Natural killer cell (primary cell): ENCODE results near the gene PANX2. TPM values are rescaled to one million over a fixed set of nuclear protein-coding genes. Genes with fewer than 3 reads are reported as not detected.
A peak's percentile ranks its signal among the peaks of the same experiment; 100 is the strongest.

ENCODE experiments used
- ATAC-seq, 3 donors: fragments of 150-1000 bp in 2 of 3; fragments of 200-7000 bp in 1 of 3; cut with Tn5 transposase; 1 replicate in 1 of 3; 2 replicates in 2 of 3; pipeline ENCODE4 v1.10.0; 2021; ENCODE audit warnings: mild to moderate bottlenecking in 2 of 3, moderate library complexity in 2 of 3
- DNase-seq, 2 donors: peaks; one replicate each; pipeline versions ENCODE4 v3.0.0 to v3.0.0-alpha.2; 2013 to 2021; ENCODE audit warnings: mixed read lengths in 1 of 2
- H3K27ac ChIP-seq: one replicate; pipeline ENCODE4 v1.5.1; 2013; ENCODE audit warnings: mild to moderate bottlenecking, low read length
- H3K27me3 ChIP-seq: one replicate; pipeline ENCODE4 v1.6.1; 2013; ENCODE audit warnings: low read length; ENCODE audit not compliant: control insufficient read depth, insufficient read depth
- H3K36me3 ChIP-seq: one replicate; pipeline ENCODE4 v1.6.1; 2013; ENCODE audit warnings: low read length; ENCODE audit not compliant: control insufficient read depth, insufficient read depth
- H3K4me1 ChIP-seq: one replicate; pipeline ENCODE4 v1.6.1; 2013; ENCODE audit warnings: low read length; ENCODE audit not compliant: control insufficient read depth, insufficient read depth
- H3K4me3 ChIP-seq: one replicate; pipeline ENCODE4 v1.5.1; 2013; ENCODE audit warnings: low read length
- H3K9me3 ChIP-seq: one replicate; pipeline ENCODE4 v1.6.1; 2013; ENCODE audit warnings: low read length; ENCODE audit not compliant: control insufficient read depth, insufficient read depth
- H3K27ac Mint-ChIP-seq, 2 donors: one replicate each; pipeline ENCODE4 v1.8.0; 2022; ENCODE audit warnings: mild to moderate bottlenecking in 2 of 2, mixed read lengths in 2 of 2, moderate library complexity in 1 of 2
- H3K27me3 Mint-ChIP-seq, 2 donors: one replicate each; pipeline ENCODE4 v1.8.0; 2022; ENCODE audit warnings: low read depth in 2 of 2, mixed read lengths in 2 of 2
- H3K36me3 Mint-ChIP-seq: one replicate; pipeline ENCODE4 v1.8.0; 2022; ENCODE audit warnings: mixed read lengths
- H3K4me1 Mint-ChIP-seq, 2 donors: one replicate each; pipeline ENCODE4 v1.8.0; 2022; ENCODE audit warnings: mixed read lengths in 2 of 2
- H3K4me3 Mint-ChIP-seq: one replicate; pipeline ENCODE4 v1.8.0; 2022; ENCODE audit warnings: mild to moderate bottlenecking, moderate library complexity, mixed read lengths
- H3K9me3 Mint-ChIP-seq, 2 donors: one replicate each; pipeline ENCODE4 v1.8.0; 2022; ENCODE audit warnings: mixed read lengths in 2 of 2
- WGBS: methylation state at CpG from one replicate; pipeline ENCODE4 v1.1.7; 2013; ENCODE audit warnings: missing lambda C conversion rate; ENCODE audit not compliant: insufficient coverage; 5-methylcytosine and 5-hydroxymethylcytosine counted together
- intact Hi-C: fragments of 100-400 bp; cut with micrococcal nuclease; formaldehyde crosslinking; loops from one replicate; pipeline ENCODE4 v1.14.2; 2022
- total RNA-seq, 4 donors: library from RNA; stranded (reverse); fragments of 120-200 nt in 1 of 4; gene quantifications; one replicate each; pipeline versions ENCODE4 v1.2.3 to v1.2.4, GENCODE V29; 2013 to 2022
- TF ChIP-seq, protein P1 (sequence below): fragments of 200-600 bp; IDR thresholded peaks from one replicate; pipeline ENCODE4 v1.8.0; 2022; ENCODE audit warnings: antibody characterized with exemption

PANX2 gene
- total RNA-seq, 3 donors from 2014 or later (not counting 1 experiment from before 2014, with no cell fraction given) = 0.16 to 3.4 (median 0.27) TPM

DNA sequence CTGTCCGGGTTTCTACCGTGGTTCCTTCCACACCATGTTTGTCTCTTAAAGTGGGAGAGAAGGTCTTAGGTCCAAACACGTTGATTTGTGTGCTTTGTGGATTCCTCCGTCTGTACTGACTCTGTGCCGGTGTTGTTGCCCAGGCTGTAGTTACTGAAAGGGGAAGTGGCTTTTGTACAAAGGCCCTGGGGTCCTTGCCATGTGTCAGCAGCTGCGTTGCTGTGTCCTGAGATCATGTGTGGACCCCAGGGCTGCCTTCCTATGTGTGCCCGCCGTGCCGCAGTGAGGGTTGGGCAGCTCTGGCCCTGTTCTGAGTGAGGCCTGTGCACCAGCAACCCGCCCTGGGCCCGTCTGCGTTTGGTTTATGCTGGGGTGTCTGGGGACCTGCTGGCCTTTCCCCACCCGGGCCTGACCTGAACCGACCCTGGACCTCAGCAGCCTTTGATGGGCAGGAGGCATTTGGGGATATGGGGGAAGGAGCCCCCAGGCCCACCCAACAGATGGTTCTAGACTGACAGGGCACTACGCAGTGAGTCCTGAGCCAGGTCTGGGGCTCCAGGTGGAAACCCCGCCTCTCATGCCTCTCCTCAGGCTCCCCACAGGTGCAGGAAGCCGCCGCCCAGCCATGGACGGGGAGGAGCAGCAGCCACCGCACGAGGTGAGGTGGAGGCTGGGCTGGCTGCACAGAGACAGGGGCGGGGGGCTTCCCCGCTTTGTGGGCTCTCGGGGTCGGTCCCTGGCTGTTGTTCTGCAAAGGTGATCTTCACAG lies 22.1 kb downstream of the PANX2 start:
- peaks cover 30 to 41% of the 10 kb centered on the region in 2 donors for H3K4me1 Mint-ChIP-seq
- ATAC-seq = no peak

DNA sequence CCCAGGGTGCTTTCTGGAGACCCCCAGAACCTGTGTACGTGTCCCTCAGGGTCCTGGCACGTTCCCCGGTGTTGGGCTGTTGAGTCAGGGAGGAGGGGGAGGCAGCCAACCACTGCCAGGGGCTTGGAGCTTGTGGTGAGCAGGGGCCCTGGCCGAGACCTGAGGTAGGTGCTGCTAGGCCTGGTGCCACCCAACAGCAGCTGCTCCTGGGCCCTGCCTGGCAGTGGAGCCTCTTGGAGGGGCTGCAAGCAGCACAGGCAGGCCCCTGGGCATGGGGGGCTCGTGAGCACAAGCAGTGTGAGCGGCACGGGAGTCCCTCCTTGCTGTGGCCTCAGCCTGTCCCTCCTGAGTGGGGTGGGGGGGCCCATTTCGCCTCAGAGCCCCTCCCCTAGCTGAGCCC lies 23.1 kb downstream of the PANX2 start:
- Histone ChIP-seq H3K27ac (no peak overlapping the region), H3K9me3 (no peaks in the 10 kb centered on the region), H3K27me3 (no peaks in the 10 kb centered on the region), H3K4me1 (peaks cover 60% of the 10 kb centered on the region), H3K36me3 (peaks cover 36% of the 10 kb centered on the region), H3K4me3 (no peak overlapping the region)
- DNase-seq = no peak
- TF ChIP-seq, protein P1, sequence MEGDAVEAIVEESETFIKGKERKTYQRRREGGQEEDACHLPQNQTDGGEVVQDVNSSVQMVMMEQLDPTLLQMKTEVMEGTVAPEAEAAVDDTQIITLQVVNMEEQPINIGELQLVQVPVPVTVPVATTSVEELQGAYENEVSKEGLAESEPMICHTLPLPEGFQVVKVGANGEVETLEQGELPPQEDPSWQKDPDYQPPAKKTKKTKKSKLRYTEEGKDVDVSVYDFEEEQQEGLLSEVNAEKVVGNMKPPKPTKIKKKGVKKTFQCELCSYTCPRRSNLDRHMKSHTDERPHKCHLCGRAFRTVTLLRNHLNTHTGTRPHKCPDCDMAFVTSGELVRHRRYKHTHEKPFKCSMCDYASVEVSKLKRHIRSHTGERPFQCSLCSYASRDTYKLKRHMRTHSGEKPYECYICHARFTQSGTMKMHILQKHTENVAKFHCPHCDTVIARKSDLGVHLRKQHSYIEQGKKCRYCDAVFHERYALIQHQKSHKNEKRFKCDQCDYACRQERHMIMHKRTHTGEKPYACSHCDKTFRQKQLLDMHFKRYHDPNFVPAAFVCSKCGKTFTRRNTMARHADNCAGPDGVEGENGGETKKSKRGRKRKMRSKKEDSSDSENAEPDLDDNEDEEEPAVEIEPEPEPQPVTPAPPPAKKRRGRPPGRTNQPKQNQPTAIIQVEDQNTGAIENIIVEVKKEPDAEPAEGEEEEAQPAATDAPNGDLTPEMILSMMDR = no peak
- intact Hi-C loops = loop anchor here (5.0 kb wide), 1 partner anchor 46 kb away; no protein-coding TSS in a partner anchor
- Mint-ChIP-seq H3K27me3 (no peaks in the 10 kb centered on the region), H3K27ac (peak overlapping the region in 1 of 2 donors; percentile 94), H3K9me3 (no peaks in the 10 kb centered on the region), H3K4me3 (no peak overlapping the region), H3K4me1 (peaks cover 29 to 38% of the 10 kb centered on the region in 2 donors), H3K36me3 (no peaks in the 10 kb centered on the region)
- no peak for ATAC-seq
- 87% methylated on average over 7 of the region's 8 CpGs for WGBS

More for the DNA sequence above, 22.1 kb downstream of the PANX2 start:
- Mint-ChIP-seq H3K4me3 (peak overlapping the region; percentile 96), H3K9me3 (no peaks in the 10 kb centered on the region), H3K27me3 (no peaks in the 10 kb centered on the region), H3K36me3 (no peaks in the 10 kb centered on the region), H3K27ac (peak overlapping the region; percentile 94 to 99)
- Histone ChIP-seq H3K27ac (peak overlapping the region; percentile 98), H3K4me1 (peaks cover 70% of the 10 kb centered on the region), H3K36me3 (peaks cover 35% of the 10 kb centered on the region), H3K27me3 (no peaks in the 10 kb centered on the region), H3K9me3 (no peaks in the 10 kb centered on the region), H3K4me3 (no peak overlapping the region)
- 29% methylated on average over 25 of the region's 25 CpGs for WGBS
- intact Hi-C loops = loop anchor here (5.0 kb wide), 1 partner anchor 45 kb away; no protein-coding TSS in a partner anchor
- peak in 1 of 2 donors; percentile 79 for DNase-seq
- TF ChIP-seq, protein P1 = no peak

DNA sequence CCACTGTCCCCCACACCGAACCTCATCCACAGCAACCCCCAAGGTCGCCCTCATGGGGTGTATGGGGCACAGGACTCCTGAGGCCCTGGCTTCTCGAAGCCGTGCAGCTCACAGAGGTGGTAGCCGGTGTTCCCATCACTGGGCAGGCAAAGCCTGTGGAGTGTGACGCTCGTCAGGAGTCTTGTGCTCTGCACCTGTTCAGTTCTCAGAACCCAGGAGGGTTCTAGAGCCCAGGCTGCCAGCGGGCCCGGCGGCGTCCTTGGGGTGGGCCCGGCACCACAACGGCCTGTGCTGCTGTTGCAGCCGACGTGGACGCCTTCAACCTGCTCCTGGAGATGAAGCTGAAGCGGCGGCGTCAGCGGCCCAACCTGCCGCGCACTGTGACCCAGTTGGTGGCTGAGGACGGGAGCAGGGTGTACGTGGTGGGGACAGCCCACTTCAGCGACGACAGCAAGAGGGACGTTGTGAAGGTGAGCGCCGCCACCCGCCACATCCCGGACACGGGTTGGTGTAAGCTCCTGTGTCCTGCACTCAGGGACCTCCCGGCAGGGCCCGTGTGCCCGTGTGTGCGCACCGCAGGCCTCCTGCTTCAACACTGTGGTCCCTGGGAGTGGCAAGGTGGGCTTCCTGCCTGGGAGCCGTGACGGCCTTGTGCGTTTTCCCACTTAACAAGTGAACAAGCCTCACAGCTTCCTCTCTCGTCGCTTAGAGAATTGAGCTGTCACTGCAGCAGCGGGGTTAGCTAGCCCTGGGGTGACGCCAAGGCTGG lies 23.7 kb downstream of the PANX2 start:
- H3K9me3 Mint-ChIP-seq = no peaks in the 10 kb centered on the region
- TF ChIP-seq, protein P1 = no peak
- no peaks in the 10 kb centered on the region for H3K27me3 ChIP-seq
- no peaks in the 10 kb centered on the region for H3K27me3 Mint-ChIP-seq
- no peaks in the 10 kb centered on the region for H3K36me3 Mint-ChIP-seq
- no peak overlapping the region for H3K27ac Mint-ChIP-seq
- no peaks in the 10 kb centered on the region for H3K9me3 ChIP-seq
- ATAC-seq (no peak), DNase-seq (no peak)
- no peak overlapping the region for H3K27ac ChIP-seq
- 91% methylated on average over 44 of the region's 44 CpGs for WGBS
- H3K4me1 ChIP-seq = peaks cover 55% of the 10 kb centered on the region
- no peak overlapping the region for H3K4me3 Mint-ChIP-seq
- H3K36me3 ChIP-seq = peaks cover 39% of the 10 kb centered on the region
- intact Hi-C loops = loop anchor here (5.0 kb wide), 1 partner anchor 47 kb away; no protein-coding TSS in a partner anchor
- no peak overlapping the region for H3K4me3 ChIP-seq
- H3K4me1 Mint-ChIP-seq = peaks cover 28 to 37% of the 10 kb centered on the region in 2 donors
